DMS79 (cell line): ENCODE data around the gene DPP9.

ENCODE experiments used
- DNase-seq: peaks from one replicate; lab custom pipeline; 2025; lab: John Stamatoyannopoulos, UW

DPP9 gene

DNA sequence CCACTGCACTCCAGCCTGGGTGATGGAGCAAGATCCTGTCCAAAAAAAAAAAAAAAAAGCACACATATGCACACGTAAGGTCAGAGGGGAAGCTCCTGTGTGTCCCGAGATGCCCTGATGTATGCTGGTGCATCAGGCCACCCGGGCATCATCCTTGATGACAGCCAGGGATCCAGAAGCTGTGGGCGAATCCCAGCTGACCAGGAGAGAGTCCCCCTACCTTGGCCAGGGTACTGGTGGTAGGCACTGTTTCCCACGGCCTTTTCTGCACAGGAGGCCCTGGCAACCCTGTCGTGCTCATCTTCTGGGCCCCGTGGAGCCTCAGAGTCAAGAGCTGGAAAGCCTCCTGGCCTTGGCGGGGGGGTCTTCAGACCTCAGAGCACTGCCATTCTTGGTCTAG is 67.5 kb downstream of the DPP9 start:
- no peak for DNase-seq

DNA sequence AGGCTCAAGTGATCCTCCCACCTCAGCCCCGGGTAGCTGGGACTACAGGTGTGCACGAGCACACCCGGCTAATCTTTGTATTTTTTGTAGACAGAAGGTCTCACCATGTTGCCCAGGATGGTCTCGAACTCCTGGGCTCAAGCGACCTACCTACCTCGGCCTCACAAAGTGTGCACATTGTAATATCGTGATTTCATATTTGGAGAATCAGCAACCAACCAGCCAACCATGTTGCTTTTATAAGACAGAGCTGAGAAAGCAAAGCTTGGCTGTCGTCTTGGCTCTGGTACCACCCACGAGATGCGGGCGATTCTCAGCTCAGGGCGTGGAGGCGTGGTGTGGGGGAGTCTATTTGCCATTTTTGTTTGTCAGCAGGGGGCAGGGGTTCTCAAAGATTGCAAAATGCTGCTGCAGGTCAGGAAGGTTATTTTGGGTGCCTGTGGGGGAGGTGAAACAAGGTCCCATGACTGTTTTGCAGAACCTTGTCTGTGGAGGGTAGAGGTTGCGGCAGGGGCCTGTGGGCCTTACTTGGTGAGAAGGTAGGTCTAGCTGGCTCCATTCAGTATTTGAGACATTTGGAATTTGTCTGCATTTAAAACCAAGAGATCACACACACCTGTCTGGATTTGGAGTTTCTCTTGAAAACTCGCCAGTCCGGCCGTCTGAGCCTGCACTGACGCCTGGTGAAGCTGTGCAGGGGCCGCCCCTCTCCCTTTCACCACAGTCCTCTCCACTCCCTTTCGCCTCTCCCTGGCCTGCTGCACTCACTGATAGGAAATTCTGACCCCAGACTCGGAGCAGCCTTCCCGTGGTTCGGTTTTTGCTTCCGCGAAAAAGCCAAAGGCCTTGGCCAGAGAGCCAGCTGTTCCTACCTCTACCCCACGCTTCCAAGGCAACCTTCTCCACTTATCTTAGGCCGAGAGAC is 68.9 kb downstream of the DPP9 start:
- no peak for DNase-seq

DNA sequence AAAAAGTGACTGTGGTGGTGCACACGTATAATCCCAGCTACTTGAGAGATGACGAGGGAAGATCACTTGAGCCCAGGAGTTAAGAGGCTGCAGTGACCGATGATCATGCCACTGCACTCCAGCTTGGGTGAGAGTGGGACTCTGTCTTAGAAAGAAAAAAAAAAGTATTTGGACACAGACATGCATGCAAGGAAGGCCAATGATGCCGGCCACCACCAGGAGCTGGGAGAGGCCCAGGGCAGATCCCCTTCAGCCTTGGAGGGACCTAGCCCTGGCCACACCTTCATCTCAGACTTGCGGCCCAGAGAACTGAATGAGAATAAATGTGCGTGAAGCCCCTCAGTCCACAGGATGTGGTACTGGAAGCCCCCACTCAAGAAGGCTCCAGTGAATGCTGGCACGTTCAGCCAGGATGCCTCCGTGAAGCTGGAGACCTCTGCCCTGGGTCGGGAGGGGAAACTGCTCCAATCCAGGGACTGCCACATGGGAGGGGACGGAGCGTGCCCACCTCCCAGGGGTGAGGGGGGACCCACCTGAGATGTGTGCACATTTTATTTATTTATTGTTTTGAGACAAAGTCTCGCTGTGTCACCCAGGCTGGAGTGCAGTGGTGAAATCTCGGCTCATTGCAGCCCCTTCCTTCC is 69.7 kb downstream of the DPP9 start:
- no peak for DNase-seq

GRCh38 chr19:4652075-4652474 is 71.6 kb downstream of the DPP9 start:
- DNase-seq, result no peak

DNA sequence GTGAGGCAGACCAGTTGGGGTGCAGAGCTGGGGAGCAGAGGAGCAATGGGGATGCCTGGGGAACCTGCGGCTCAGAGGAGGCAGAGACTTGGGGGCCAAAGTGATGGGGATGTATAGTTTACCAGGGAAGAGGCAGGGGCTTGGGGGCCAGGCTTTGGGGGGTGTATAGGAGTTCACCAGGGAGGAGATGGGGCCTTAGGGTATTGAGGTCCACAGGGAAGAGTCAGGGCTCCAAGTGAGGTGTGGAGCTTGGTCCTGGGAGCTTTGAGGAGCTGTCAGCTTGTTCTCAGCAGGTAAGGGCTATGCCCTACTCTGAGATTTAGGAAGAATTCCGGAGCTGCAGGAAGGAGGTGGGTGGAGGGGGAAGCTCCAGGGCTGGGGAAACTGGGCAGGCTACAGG is 73.5 kb downstream of the DPP9 start:
- no peak for DNase-seq

DNA sequence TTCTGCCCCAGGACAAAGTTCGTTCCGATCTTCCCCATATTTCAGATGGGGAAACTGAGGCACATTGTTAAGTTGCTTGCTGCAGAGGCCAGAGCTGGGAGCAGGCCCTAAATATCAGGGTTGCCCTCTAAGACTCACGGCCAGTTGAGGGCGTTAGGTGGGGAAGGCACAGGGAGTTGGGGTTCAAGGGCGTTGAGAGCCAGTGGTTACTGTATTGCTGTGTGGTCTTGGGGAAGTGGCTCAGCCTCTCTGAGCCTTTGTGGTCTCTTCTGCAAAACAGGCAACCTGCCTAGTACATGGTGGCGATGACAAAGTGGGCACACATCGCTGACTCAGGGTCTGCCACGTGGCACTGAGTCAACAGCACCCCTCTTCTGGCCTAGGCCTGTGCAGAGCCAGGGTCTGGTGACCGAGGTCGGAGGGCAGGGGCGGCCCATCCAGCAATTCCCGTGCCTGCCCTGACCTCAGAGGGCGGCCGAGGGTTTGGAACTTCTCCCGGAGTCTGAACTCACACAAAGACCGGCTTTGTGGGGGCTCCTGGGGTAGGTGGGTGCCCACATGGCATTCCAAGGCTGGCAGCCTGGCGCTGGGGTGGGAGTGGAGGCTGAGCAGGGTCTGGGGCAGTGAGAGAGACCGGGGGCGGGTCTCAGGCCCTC is 74.1 kb downstream of the DPP9 start:
- no peak for DNase-seq

DNA sequence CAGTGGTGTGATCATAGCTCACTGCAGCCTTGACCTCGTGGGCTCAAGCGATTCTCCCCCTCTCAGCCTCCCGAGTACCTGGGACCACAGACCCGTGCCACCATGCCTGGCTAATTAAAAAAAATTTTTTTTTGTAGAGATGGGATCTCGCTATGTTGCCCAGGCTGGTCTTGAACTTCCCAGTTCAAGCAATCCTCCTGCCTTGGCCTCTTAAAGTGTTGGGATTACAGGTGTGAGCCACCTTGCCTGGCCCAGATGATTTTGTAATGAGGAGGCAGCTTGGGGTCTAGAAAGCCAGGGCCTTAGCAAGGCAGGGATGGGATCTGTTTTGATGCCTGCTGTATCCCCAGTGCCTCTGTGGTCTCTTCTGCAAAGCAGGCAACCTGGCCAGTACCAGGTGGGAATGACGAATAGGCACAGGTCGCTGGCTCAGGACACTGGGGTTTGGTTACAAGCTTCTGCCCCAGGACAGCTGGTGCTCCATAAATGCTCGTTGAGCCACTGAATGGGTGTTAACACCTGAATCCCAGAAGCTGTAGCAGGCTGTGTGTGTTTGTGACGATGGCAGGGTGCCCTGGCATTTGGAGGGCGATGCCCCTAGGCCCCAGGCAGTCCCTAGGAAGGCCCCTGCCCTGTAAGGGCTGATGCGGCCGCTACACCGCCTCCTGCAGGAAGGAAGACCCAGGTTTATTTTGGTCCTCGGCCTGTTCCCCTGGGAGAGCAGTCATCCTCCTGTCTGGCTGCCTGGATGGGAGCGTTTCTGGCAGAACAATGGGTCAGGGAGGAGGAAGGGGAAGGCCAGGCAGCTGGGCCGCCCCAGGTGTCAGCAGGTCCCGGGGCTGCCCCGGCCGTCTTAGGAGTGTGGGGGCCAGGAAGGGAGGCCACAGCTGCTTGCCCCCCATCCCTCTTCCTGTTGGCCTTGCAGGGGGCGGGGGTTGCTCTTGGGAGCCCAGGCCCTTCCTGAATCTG is 75.7 kb downstream of the DPP9 start:
- DNase-seq, result no peak

GRCh38 chr19:4645718-4646117 is 77.9 kb downstream of the DPP9 start:
- DNase-seq, result no peak

- no peak for DNase-seq
These were observed 81.0 kb downstream of the DPP9 start for GRCh38 chr19:4642625-4643024.

DNA sequence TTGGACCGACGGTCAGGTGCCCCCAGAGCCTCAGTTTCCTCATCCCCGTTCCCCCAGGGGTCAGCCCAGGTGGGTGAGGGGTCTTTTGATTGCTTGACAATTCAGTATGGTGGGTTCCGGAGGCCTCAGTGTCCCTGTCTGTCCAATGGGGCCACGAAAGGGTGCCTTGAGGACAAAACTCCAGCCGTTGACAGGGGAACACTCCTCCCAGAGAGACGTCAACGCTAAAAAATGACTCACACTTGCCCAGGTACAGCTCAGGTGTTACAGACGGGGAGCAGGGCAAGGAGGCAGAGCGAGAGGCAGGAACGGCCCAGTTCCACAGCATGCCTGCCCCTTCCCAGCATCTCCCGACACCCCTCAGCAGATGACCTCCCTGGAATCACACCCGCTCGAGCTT is 82.5 kb downstream of the DPP9 start:
- no peak for DNase-seq

GRCh38 chr19:4640247-4641000 is 83.2 kb downstream of the DPP9 start:
- DNase-seq, result no peak

DNA sequence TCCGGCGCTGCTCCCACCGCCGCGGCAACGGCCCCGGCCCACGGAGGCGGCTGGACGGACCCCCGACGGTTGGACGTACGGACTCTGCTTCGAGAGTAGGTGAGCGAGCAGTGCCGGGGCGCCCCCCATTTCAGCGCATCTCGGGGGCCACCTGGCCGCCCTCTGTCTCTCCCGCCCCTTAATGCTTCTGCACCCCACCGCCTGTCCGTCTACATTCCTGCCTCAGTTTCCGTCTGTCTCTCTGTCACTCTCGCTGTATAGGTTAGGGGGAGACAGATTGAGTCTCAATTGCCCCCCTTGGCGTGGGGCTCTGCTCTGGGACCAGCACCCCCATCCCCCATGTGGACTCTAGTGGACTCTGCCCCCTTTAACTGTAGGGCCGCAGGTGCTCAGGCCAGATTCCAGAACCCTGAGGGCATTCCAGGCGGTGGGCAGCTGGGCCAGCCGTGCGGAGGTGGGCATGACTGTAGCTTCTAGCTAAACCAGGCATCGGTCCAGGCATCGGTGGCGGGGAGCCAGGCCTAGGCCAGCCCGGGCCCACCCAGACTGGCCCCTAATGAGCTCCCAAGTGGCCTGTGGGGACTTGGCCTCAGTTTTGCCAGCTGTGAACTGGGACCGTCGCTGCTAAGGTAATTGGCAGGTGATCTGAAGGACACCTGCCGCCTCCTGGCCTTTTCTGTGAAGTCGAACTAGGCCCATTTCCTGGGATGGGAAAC is 84.0 kb downstream of the DPP9 start:
- DNase-seq, result no peak

- peak; percentile 88 for DNase-seq
These were observed 84.7 kb downstream of the DPP9 start, which contains the start of gene TNFAIP8L1 for GRCh38 chr19:4638828-4639530. TSS of gene TNFAIP8L1 (plus strand) at chr19:4639516. CDS start at chr19:4651870, 12,354 bp downstream.

DNA sequence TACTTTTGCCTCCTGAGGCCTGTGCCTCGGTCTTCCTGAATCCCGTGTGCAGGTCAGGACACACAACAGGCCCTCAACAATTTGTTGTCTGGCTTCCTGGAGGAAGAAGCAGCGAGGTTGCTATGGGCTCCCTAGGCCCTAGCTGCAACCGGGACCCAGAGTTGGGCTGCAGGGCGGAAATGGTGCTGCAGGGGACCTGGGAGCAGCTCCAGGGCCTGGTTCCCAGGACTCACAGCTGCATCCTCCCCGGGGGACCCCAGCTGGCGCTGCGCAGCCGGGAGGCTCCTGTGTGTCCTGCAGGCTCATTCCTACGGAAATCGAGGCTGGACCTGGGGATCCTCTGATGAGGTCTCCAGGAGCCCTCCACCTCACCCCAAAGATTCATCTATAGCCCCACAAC is 85.3 kb downstream of the DPP9 start:
- no peak for DNase-seq

DNA sequence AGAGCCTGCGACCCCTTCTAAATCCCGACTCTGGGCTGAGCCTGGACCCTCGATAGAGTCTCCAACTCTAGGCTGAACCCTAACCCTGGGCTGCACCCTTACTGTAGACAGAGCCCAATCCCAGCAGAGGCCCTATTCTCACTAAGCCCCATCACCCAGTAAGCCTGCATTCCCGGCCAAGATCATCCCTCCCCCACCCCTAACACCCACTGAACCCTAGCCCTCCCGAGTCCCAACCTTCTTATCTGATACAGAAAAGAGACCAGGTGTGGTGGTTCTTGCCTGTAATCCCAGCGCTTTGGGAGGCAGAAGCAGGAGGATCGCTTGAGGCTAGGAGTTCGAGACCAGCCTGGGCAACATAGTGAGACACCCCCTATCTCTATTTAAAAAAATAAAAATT is 86.9 kb downstream of the DPP9 start:
- DNase-seq, result no peak

DNA sequence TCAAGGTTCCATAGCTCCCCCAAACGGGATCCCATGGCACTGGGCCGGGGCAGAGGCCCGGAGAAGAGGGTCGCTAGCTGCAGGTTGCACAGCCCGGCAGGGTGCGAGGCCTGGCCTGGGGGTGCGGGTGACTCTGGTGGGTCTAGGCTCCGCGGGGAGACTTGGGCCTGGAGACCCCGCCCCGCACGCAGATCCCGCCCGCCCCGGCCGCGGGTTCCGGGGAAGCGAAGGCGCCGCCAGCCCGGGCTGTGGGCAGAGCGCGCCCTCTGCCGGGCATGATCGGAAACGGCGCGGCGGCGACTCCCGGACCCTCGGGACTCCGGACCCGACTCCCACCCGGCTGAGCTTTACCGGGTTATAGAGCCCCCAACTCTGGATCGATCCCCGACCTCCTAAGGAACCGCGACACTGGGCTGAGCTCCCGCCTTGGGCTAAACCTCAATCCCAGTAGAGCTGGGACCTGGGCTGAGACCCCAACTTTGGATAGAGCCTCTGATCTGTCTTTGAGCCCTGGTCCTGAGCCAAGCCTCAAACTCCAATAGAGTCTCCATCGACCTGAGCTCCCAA is 87.4 kb downstream of the DPP9 start:
- peak; percentile 27 for DNase-seq

GRCh38 chr19:4635754-4636116 is 87.9 kb downstream of the DPP9 start:
- no peak for DNase-seq

DNA sequence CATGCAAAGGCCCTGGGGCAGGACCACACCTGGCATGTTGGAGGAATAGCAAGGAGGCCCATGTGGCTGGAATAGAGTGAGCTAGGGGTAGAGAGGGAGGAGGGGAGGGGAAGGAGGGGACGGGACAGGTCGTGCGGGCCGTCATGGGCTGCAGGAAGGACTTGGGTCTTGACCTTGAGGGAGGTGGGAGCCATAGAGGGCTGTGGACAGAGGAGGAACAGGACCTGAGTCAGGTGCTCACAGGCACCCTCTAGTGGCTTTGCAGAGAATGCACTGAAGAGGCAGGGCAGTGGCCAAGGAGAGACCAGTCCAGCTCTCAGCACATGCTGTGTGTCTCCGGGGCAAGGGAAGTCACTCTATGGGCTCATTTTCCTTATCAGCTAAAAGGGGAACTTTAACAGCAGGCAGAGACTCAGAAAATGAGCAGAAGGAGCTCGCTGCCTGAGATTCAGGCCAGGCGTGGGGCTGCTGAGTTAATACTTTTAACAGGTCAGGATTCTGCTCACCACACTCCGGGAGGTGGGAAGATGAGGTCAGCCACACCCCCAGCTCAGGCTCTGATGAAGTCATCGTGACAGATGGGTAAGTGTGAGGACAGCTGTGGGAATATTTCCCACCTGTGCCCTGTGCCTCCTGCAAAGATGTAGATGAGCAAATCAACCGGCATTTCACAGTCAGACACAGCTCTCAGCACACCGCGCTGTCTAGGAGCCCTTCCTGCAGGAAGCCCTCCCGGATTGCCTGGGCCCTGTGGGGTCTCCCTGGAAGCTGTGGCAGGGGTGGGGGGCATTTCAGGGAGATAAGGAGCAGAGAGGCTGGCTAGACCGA is 90.3 kb downstream of the DPP9 start:
- DNase-seq, result no peak
